Dermis microvascular lymphatic vessel endothelial cell (primary cell): ENCODE measurements around the gene TPRKB. TPM values are rescaled to one million over a fixed set of nuclear protein-coding genes. Genes with fewer than 3 reads are reported as not detected.
"Not testable (repeated sequence)": the region's sequence is repeated elsewhere in the genome, so short reads cannot be mapped to it uniquely, and the experiment has no call there.

Experiments used
- DNase-seq, 2 donors: peaks; one replicate each; pipeline versions ENCODE4 v3.0.0 to v3.0.0-alpha.2; 2010; ENCODE audit warnings: low read depth in 2 of 2
- total RNA-seq: library from RNA; depleted of rRNA; stranded (reverse); fragments of >200 nt; gene quantifications from 2 replicates; pipeline ENCODE4 v1.2.1, GENCODE V29; 2014

The TPRKB gene
- total RNA-seq, result 18.2 and 27.9 TPM in 2 replicates

GRCh38 chr2:73736855-73737779, at the start of gene TPRKB:
Gene TPRKB, minus strand, starts transcription at chr2:73737345. Its CDS starts 2,776 bp downstream, at chr2:73734569.
- DNase-seq, result peak; percentile 88 to 97

DNA sequence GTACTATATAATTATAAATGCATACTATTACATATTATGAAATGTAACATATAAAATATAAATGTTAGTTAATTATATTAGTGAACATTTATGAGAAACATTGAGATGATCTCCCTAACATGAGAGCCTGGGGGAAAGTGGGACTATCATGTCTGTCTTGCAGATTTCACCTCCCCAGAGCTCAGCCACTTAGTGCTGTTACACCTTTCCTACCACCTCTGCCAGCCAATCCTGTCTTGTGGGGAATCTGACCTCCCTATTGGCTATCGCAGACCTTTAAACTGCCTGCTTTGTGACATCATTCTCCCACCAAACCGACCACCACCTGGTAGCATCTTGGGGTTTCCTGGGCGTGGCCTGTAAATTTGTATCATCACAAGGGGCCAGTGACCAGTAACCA, 46.7 kb upstream of the TPRKB start, which contains the start of gene C2orf78:
Gene C2orf78 (plus strand): TSS at position 301 of the 400 bp plus-strand sequence. CDS start 127 bp downstream, outside the sequence.
- not testable (repeated sequence) for DNase-seq

DNA sequence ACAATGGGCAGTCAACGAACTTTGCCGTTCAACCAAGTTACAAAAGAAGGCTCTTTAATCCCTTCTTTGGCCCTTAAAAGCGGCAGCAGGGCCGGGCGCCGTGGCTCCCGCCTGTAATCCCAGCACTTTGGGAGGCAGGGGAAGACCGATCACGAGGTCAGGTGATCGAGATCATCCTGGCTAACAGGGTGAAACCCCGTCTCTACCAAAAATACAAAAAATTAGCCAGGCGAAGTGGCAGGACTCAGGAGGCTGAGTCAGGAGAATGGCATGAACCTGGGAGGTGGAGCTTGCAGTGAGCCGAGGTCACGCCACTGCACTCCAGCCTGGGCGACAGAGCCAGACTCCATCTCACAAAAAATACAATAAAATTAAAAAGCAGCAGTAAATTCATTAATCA, 46.3 kb upstream of the TPRKB start:
- not testable (repeated sequence) for DNase-seq

DNA sequence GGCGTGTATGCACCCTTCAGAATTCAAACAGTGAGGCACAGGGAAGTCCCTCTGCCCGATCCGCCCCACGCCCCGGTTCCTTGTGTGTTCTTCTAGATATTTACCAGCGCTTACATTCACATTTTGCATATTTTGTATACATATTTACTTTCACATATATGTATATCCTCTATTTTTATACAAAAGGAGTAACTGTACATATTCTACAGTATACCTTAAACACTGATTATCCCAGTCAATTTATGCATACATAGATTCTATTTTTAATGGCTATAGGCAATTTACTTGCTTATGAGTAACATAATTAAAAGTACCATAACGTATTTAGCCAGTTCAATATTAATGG, 43.1 kb upstream of the TPRKB start:
- DNase-seq, result no peak

- peak; percentile 89 to 94 for DNase-seq
Measured at GRCh38 chr2:73779467-73780236, 42.5 kb upstream of the TPRKB start, which contains the start of gene DUSP11. Gene DUSP11, minus strand, starts transcription at chr2:73780103. Its CDS starts 129 bp downstream, at chr2:73779974.

DNA sequence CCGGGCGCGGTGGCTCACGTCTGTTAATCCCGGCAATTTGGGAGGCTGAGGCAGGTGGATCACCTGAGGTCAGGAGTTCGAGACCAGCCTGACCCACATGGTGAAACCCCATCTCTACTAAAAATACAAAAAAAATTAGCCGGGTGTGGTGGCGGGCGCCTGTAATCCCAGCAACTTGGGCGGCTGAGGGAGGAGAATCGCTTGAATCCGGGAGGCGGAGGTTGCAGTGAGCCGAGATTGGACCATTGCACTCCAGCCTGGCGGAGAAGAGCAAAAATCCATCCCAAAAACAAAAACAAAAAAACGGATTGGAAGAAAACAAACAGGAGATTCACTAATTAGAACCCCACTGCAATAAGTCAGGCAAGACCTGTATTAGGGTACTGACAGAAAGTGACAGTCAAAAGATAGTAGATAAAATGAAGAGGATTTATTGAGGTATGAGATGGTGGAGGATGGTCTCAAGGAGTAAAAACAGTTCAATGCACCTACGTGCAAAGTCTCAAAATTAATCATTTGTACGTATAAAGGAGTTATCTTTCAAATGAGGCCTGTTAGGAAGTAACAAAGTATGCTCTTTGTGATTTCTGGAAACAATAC, 41.8 kb upstream of the TPRKB start:
- not testable (repeated sequence) for DNase-seq

DNA sequence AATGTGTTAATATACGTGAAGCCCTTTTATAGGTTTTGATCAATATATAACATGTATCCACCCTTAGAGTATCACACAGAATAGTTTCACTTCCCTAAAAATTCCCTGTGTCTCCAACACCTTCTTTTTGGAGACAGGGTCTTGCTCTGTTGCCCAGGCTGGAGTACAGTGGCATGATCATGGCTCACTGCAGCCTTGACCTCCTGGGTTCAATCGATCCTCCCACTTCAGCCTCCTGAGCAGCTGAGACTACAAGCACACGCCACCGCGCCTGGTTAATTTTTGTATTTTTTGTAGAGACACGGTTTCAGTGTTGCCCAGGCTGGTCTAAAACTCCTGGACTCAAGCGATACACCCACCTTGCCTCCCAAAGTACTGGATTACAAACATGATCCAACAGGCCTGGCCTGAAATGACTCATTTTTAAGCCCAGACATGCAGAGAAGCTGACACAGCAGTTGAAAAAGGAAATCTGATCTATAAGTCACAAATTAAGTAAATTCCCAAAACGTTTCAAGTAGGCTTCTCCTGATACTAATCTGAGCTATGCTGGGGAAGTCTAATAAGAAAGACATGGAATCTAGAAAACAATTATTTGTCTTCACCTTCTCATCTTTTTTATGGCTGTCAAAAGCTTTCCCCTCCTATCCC, 39.8 kb upstream of the TPRKB start:
- DNase-seq, result peak in 1 of 2 donors; percentile 2

DNA sequence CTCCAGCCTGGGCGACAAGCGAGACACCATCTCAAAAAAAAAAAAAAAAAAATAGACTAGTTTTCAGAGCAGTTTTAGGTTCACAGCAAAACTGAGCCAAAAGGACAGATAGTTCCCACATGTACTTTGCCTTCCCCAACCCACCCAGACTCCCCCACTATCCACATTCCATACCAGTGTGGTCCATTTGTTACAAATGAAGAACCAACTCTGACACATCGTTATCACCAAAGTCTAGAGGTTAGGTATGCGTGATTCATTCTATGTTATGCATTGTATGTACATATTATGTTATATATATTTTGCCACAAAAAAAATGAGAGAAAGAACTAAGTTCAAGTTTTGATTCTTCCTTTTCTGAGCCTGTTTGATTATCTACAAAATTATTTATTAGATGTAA, 39.2 kb upstream of the TPRKB start:
- no peak for DNase-seq

- no peak for DNase-seq
Measured at GRCh38 chr2:73772819-73773218, 35.7 kb upstream of the TPRKB start.

- DNase-seq, result no peak
Measured at GRCh38 chr2:73770725-73771124, 33.6 kb upstream of the TPRKB start.

GRCh38 chr2:73766994-73767393, 29.8 kb upstream of the TPRKB start:
- DNase-seq, result no peak

DNA sequence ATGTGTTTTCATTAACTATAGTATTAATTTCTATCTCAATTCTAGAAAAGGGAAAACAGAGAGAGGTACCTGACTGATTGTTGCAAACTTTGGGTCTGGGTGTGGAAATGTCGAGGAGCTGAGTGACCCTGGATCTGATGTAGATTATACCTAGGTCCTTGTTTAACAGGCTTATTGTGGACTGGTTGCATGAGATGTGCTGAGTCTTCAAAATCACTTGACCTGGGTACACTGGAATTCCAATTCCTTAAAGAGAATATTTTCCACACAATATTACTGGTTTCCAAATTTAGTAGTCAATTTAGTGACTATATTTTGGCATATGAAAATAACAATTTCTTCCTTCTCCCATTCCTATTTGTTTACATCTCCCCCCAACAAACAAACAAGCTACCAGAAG, 29.2 kb upstream of the TPRKB start:
- DNase-seq, result no peak

GRCh38 chr2:73764945-73765344, 27.8 kb upstream of the TPRKB start:
- no peak for DNase-seq

DNA sequence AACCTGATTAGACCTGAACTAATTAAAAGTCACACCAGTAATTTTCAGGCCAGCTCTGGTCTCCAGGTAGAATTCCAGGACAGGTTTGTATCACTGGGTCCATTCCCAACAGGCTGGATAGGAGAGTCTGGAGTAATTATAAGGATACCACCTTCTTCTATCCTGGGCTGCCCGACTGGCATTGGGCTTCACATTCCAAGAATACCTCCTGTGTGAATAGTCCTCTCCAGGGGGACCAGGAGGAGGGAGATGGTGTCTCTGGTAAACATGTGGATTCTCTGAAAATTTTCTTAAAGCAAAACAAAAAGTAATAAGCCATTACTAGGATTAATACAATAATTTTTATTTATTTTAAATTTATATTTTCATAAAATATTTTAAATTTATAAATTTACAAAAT, 25.4 kb upstream of the TPRKB start:
- no peak for DNase-seq

- DNase-seq, result no peak
Measured at GRCh38 chr2:73759904-73760303, 22.8 kb upstream of the TPRKB start.

DNA sequence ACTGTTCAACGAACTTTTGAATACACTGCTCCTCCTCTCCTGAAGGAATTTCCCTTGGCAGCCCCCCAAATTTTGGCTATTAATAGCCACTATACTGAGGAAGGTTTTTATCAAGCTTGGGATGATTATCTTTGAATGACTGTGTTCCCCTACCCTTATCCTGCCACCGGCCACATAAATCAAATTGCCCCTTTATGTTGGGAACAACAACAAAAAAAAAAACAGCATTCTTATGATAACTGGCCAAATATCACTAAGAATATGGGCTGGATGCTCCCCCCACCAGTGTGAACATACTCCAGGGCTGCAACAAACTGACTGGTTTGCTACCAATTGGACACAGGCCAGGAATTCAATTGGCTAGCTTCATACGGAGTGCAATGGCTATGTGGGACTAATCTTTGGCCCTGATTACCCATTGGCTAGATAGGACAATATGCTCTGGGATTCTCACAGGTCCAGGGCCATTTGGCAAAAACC, 22.2 kb upstream of the TPRKB start:
- peak; percentile 42 to 83 for DNase-seq

GRCh38 chr2:73754332-73754731, 17.2 kb upstream of the TPRKB start:
- DNase-seq, result not testable (repeated sequence)

- no peak for DNase-seq
Measured at GRCh38 chr2:73749314-73749713, 12.2 kb upstream of the TPRKB start.

DNA sequence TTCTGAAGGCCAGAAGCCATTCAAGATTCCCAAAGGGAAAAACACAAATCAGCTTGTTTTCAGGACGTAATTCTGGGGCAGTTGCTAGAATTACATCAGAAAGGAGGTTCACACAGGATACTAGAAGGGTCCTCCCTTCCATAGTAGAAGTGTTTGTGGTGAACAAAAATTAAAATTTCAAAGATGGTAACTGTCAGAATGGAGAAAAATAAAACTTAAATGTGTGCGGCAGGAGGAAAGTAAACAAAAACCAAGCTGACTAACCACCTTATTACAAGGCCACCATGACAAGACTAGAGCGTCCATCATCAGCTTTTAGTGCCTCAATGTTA, 9.7 kb upstream of the TPRKB start:
- DNase-seq, result no peak

- peak in 1 of 2 donors; percentile 90 for DNase-seq
Measured at GRCh38 chr2:73746015-73746876, 9.1 kb upstream of the TPRKB start.
